Fibroblast of gingiva (primary cell): ENCODE measurements around the gene GAS2L2.
A peak's percentile ranks its signal among the peaks of the same experiment; 100 is the strongest.

Source experiments
- DNase-seq: peaks from one replicate; pipeline ENCODE4 v3.0.0-alpha.2; 2011; ENCODE audit warnings: low read depth

Gene GAS2L2

GRCh38 chr17:35747540-35748017 lies 5.5 kb downstream of the GAS2L2 start:
- peak; percentile 65 for DNase-seq

GRCh38 chr17:35745749-35746320 lies 7.2 kb downstream of the GAS2L2 start:
- DNase-seq = no peak

DNA sequence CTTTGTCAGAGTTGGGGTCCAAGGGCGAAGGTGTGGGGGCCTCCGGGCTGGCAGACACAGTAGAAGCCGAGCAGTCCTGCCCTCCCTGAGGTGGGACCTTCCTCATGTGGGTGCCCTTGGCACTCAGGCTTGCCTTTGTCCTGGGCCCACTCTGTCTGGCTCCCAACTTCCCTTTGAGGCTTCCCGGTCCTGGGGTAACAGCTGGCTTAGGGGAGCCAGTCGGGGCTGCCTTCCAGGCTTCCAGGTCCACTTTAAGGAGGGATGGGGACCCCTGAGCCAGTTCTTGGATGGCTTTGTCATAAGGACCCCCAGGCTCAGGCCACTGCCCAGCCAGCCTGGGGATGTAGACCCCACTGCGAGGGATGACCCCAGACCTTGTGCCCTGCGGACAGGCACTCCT lies 7.8 kb downstream of the GAS2L2 start:
- no peak for DNase-seq

GRCh38 chr17:35744830-35745229 lies 8.2 kb downstream of the GAS2L2 start:
- no peak for DNase-seq

- peak; percentile 26 for DNase-seq
Observed at GRCh38 chr17:35743626-35744328, 9.3 kb downstream of the GAS2L2 start.

DNA sequence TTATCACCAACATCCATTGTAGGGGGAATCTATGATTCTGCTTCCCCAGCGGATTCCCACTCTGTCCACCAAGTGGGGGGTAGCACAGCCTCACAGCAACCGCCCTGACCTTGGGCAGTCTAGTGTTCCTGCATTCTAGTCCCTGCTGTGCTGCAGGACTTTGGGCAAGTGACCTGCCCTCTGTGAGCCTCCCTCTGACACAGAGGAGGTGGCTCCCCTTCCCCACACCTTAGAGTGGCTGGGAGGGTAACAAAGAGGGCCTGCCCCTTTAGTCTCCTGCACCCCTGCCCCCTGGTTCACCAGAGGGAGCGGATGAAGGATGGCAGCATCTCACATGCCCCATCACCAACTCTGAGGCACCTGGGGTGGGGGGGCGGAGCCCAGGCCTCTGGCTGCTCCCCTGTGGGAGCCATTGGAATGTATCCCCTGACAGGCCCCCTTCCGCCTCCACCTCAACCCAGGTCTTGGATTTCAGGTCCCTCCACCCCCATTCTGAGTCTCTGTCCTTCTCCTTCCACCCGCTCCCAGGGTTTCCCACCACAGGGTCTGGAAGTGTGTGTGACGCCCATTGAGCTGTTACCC lies 10.1 kb downstream of the GAS2L2 start:
- no peak for DNase-seq

DNA sequence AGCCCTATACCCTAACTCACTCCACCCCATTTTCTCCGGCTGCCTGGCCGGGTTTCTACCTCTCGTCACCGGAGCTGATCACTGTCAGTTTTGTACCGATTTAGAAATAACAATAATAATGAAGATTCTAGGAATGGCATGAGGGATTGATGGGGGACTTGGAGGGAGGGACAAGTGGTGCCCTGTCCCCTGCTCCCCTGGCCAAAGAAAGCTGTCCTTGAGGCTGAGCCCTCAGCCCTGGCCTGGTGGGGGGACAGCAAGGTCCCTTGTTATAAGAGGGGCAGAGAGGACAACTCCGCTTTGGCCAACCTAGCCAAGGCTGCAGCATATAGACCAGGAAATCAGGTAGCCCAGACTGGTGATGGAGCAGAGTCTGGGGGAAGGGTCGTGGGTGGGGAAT lies 10.5 kb downstream of the GAS2L2 start:
- DNase-seq = no peak

DNA sequence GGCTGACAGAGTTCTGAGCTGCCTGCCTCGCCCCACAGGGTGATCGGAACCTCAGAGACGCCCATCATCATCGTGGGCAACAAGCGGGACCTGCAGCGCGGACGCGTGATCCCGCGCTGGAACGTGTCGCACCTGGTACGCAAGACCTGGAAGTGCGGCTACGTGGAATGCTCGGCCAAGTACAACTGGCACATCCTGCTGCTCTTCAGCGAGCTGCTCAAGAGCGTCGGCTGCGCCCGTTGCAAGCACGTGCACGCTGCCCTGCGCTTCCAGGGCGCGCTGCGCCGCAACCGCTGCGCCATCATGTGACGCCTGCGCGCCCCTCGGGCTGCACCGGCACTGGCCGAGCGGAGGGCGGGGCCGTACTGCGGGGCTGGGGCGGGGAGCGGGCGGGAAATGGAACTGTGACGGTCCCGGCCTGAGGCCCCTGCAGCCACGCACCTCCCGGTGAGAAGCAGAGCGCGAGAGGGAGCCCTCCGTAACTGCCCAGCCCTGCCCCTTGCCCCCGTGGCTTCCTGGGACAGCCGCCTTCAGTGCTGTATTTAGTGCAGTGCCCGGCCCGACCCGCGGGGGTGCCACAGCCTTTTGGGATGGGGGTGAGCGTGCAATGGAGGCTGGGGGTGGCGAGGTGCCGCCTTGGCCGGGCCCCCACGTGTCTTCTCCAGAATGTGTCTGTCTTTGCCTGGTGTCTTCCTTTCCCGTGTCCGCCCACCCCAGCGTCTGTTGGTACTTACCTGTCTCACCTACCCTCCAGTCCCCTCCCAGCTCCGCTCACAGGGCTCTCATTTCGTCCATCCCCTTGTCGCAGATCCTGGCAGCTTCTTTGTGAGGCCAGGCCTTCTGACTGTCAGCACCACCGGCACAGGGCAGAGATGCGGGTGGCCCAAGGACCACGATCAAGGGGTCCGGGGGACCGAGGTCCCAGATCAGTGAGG lies 11.8 kb downstream of the GAS2L2 start:
- DNase-seq = peak; percentile 13

- DNase-seq = no peak
Observed at GRCh38 chr17:35740216-35740615, 12.8 kb downstream of the GAS2L2 start.

DNA sequence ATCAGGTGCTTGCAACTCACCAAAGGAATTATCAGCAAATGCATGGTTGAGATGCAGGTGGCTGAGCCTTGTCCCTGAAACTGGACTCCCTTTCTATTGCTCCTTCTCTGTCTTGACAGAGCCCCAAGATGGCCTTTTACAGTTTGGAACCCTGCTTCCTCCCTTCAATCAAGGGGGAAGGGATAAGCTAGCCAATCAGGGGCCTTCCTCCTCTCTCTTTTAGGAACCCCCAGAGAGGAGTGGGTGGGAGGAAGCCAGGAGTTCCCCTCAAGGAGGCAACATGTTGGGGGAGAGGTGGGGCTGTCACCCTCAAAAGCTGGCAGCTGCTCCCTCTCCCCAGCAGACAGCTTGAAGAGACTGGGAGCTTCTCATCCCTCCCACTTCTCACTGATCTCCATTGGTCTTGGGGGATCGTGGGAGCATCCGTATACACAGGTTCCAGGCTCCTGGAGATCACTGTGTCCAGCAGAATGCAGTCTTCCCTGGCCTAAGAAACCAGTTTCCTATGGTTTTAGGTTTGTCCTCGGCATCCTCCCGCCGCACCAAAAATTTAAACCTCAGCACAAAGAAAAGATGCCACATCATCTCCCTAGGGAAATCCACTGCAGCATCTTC lies 14.4 kb downstream of the GAS2L2 start:
- DNase-seq = no peak

DNA sequence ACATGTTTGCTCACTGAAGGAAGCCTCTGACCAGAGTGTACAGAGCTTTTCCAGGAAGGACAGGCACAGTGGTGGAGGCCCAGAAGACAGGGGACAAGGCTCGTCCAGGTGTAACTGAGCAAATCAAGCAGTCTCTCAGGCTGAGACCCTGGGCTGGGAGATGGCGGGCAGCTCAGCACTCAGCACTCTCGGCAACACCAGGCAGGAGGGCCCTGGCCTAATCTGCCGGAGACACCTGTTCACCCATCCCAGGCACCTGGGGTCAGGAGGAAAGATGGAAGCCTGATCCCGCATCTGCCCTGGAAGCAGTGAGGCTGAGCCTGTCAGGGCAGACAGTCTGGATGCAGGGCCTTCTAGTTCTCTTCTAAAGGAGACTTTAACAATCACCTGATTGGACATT lies 16.8 kb downstream of the GAS2L2 start:
- no peak for DNase-seq

DNA sequence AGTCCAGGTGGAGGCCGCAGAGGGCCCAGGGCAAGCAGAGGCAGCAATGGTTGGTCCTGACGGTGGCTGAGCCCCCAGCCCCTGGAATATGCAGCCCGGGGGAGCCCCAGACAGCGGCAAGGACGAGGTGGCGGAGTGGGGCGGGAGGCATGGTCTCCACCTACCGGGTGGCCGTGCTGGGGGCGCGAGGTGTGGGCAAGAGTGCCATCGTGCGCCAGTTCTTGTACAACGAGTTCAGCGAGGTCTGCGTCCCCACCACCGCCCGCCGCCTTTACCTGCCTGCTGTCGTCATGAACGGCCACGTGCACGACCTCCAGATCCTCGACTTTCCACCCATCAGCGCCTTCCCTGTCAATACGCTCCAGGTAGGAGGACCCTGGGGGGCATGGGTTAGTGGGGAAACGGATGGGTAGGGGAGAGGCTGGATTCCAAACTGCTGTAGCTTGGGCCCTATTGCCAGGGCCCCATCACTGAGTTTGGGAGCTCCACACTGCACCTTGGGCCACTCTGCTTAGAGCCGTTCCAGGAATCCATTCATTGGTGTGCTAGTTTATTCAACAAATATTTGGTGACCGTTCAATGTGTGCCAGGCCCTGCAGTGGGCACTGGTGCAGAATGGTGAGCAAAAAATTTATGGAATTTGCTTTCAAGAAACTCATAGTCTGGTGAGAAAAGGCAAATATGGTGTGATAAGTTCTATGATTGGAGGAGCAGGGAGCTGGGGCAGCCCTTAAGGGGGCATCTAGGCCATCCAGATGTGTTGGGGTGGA lies 17.8 kb downstream of the GAS2L2 start:
- DNase-seq = no peak

- DNase-seq = no peak
Observed at GRCh38 chr17:35734396-35734795, 18.6 kb downstream of the GAS2L2 start.

GRCh38 chr17:35733366-35733765 lies 19.7 kb downstream of the GAS2L2 start:
- DNase-seq = no peak

GRCh38 chr17:35732806-35733136 lies 20.3 kb downstream of the GAS2L2 start:
- DNase-seq = no peak

GRCh38 chr17:35731917-35732805 lies 20.9 kb downstream of the GAS2L2 start:
- DNase-seq = no peak

GRCh38 chr17:35731239-35731916 lies 21.7 kb downstream of the GAS2L2 start, which contains the start of gene RASL10B:
RASL10B (plus strand) TSS chr17:35731639; CDS start chr17:35735185, 3,546 bp downstream.
- DNase-seq = peak; percentile 43

DNA sequence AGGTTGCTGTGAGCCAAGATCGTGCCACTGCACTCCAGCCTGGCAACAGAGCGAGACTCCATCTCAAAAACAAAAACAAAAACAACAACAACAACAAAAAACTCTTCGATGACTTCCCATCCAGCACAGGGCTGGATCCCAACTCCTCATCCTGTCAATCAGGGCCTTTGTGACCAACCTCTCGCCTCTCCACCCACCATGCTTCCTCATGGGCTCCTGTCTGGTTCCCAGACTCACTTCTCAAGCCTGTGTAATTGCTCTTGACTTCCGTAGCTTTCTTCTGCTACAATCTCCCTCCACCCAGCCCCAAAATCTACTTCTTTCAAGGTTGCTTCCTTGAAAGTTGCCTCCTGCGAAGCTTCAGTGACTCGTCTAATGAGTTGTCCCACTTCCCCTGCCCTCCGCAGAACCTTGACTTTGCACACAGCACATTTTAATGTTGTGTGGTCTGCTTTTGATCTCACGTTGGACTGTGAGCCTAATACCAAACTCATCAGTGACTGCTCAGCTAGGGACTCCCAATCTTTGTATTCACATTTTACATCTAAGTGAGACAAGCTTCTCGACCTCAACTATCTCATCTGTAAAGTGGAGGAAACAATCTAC lies 22.5 kb downstream of the GAS2L2 start:
- DNase-seq = no peak

GRCh38 chr17:35729405-35729833 lies 23.6 kb downstream of the GAS2L2 start:
- no peak for DNase-seq
